ENCODE results near the gene ZBTB1. TPM values are rescaled to one million over a fixed set of nuclear protein-coding genes. Genes with fewer than 3 reads are reported as not detected.

ZBTB1 gene
- total RNA-seq, 3 donors from 2014 or later, result 53.0 to 69.1 (median 66.9) TPM

DNA sequence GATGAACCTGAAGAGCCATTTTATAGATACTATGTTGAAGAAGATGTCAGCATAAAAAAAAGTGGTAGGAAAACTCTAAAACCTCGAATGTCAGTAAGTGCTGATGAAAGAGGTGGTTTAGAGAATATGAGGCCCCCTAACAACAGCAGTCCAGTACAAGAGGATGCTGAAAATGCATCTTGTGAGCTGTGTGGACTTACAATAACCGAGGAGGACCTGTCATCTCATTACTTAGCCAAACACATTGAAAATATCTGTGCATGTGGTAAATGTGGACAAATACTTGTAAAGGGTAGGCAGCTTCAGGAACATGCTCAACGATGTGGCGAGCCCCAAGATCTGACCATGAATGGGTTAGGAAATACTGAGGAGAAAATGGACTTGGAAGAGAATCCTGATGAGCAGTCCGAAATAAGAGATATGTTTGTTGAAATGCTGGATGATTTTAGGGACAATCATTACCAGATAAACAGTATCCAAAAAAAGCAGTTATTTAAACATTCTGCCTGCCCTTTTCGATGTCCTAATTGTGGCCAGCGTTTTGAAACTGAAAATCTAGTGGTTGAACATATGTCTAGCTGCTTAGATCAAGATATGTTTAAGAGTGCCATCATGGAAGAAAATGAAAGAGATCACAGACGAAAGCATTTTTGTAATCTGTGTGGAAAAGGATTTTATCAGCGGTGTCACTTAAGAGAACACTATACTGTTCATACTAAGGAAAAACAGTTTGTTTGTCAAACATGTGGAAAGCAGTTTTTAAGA lies 18.2 kb downstream of the ZBTB1 start:
- intact Hi-C loops (cut with DNase I; ENCODE audit: low total_unique reads), result no loop called here
- Histone ChIP-seq H3K4me3 (no peak overlapping the region), H3K27ac (no peak overlapping the region), H3K36me3 (no peaks in the 10 kb centered on the region), H3K27me3 (no peaks in the 10 kb centered on the region), H3K4me1 (no peaks in the 10 kb centered on the region), H3K9me3 (no peaks in the 10 kb centered on the region)
- TF ChIP-seq POLR2A (IDR thresholded peaks at IDR 0.05) (no peak), CTCF (IDR thresholded peaks at IDR 0.05) (no peak), POLR2AphosphoS5 (IDR thresholded peaks at IDR 0.05) (no peak)
- no peak for DNase-seq (ENCODE audit: low spot score in 2 of 2)

GRCh38 chr14:64525354-64525753 lies 20.8 kb downstream of the ZBTB1 start:
- H3K4me3 ChIP-seq, result no peak overlapping the region
- intact Hi-C loops (cut with DNase I; ENCODE audit: low total_unique reads), result no loop called here

DNA sequence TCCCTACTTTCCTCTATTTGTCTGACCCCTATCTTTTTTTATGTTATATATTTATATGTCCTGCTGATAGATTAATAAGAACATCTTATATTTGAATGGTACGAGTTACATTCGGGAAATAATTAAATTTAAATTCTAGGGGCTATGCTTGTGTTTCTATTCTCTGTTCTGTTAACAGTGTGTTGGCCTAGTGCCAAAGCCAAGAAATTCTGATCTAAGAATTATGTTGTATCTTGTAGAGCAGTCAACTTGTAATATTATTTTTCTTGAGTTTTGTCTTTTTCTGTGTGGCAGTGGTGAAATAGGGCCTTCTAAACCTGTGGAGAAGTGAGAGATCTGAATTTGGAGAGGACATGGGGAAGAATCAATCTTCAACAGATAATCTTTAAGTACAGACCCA lies 27.0 kb downstream of the ZBTB1 start:
- H3K36me3 ChIP-seq, result no peaks in the 10 kb centered on the region
- no peaks in the 10 kb centered on the region for H3K4me1 ChIP-seq
- TF ChIP-seq POLR2AphosphoS5 (IDR thresholded peaks at IDR 0.05), result no peak
- H3K9me3 ChIP-seq, result no peaks in the 10 kb centered on the region
- no peak for DNase-seq (ENCODE audit: low spot score in 2 of 2)
- no peak overlapping the region for H3K4me3 ChIP-seq
- H3K27ac ChIP-seq, result no peak overlapping the region
- intact Hi-C loops (cut with DNase I; ENCODE audit: low total_unique reads), result no loop called here
- no peaks in the 10 kb centered on the region for H3K27me3 ChIP-seq

More at GRCh38 chr14:64525354-64525753, 20.8 kb downstream of the ZBTB1 start:
- no peak for DNase-seq (ENCODE audit: low spot score in 2 of 2)
- H3K9me3 ChIP-seq, result no peaks in the 10 kb centered on the region
- TF ChIP-seq POLR2A (IDR thresholded peaks at IDR 0.05) (no peak), CTCF (IDR thresholded peaks at IDR 0.05) (no peak), POLR2AphosphoS5 (IDR thresholded peaks at IDR 0.05) (no peak)
- no peaks in the 10 kb centered on the region for H3K36me3 ChIP-seq
- H3K27ac ChIP-seq, result no peak overlapping the region
- H3K4me1 ChIP-seq, result no peaks in the 10 kb centered on the region
- no peaks in the 10 kb centered on the region for H3K27me3 ChIP-seq

DNA sequence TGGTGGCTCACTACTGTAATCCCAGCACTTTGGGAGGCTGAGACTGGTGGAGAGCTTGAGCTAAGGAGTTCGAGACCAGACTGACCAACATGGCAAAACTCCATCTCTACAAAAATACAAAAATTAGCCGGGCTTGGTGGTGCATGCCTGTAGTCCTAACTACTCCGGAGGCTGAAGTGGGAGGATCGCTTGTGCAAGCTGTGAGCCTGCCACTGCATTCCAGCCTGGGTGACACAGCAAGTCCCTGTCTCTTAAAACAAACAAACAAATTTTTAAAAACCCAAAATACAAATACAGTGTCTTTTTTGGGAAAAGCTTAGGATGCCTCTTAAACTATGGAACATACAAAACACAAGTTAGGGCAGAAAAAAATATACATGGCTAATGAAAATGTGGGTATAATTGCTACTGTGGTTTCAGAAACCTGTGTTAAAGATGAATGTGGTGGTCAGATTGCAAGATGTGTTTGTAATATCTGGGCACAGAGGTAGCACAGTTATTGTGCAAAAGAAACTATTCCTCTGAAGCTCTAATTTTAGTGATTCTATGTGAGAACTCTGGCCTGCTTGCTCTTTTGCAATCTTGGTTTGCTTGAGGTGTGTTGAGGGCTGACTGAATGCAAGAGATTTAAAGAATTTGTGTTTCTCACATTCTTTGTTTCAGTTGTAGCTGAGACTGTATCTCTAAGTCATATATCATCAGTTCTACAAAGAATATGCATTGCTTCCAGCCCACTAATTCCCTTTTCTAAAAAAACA lies 32.1 kb downstream of the ZBTB1 start:
- Histone ChIP-seq H3K36me3 (no peaks in the 10 kb centered on the region), H3K27me3 (no peaks in the 10 kb centered on the region), H3K27ac (no peak overlapping the region), H3K4me3 (no peak overlapping the region), H3K4me1 (no peaks in the 10 kb centered on the region), H3K9me3 (peaks cover 0 to 7% of the 10 kb centered on the region in 2 donors)
- intact Hi-C loops (cut with DNase I; ENCODE audit: low total_unique reads), result no loop called here
- TF ChIP-seq POLR2A (IDR thresholded peaks at IDR 0.05) (no peak), POLR2AphosphoS5 (IDR thresholded peaks at IDR 0.05) (no peak)
- no peak for DNase-seq (ENCODE audit: low spot score in 2 of 2)

- TF ChIP-seq POLR2A (IDR thresholded peaks at IDR 0.05) (peak; percentile 90), POLR2AphosphoS5 (IDR thresholded peaks at IDR 0.05) (peak; percentile 81 to 85 (median 83)), CTCF (IDR thresholded peaks at IDR 0.05) (peak; percentile 56 to 84 (median 80))
Measured at GRCh38 chr14:64540208-64541202, 35.9 kb downstream of the ZBTB1 start, which contains the start of gene HSPA2. HSPA2 (plus strand) TSS chr14:64540741; CDS start chr14:64540850, 109 bp downstream.

More at GRCh38 chr14:64540208-64541202, 35.9 kb downstream of the ZBTB1 start, which contains the start of gene HSPA2:
- Histone ChIP-seq H3K9me3 (peaks cover 0 to 7% of the 10 kb centered on the region in 2 donors), H3K27me3 (no peaks in the 10 kb centered on the region), H3K4me3 (peak within 1 kb of the TSS; percentile 51 to 76 (median 71)), H3K4me1 (no peaks in the 10 kb centered on the region), H3K27ac (peak within 1 kb of the TSS; percentile 89 to 91), H3K36me3 (no peaks in the 10 kb centered on the region)
- peak; percentile 99 for DNase-seq (ENCODE audit: low spot score in 2 of 2)
- intact Hi-C loops (cut with DNase I; ENCODE audit: low total_unique reads), result no loop called here

Data from breast epithelium (tissue), 4 donors.